Type B pancreatic cell (in vitro differentiated cells): ENCODE measurements around the gene MIR17HG. TPM values are rescaled to one million over a fixed set of nuclear protein-coding genes. Genes with fewer than 3 reads are reported as not detected.

ENCODE experiments used
- DNase-seq: peaks from one replicate; pipeline ENCODE4 v3.0.0; 2021; ENCODE audit warnings: mixed read lengths; ENCODE audit not compliant: unreplicated experiment; ENCODE audit errors: extremely low spot score
- H3K27ac Mint-ChIP-seq: 2 replicates; pipeline ENCODE4 v1.8.0; 2021; ENCODE audit warnings: mild to moderate bottlenecking, mixed read lengths
- H3K27me3 Mint-ChIP-seq: 2 replicates; pipeline ENCODE4 v1.8.0; 2021; ENCODE audit warnings: mixed read lengths
- H3K36me3 Mint-ChIP-seq: 2 replicates; pipeline ENCODE4 v1.8.0; 2021; ENCODE audit warnings: mixed read lengths
- H3K4me1 Mint-ChIP-seq: one replicate; pipeline ENCODE4 v1.8.0; 2021; ENCODE audit warnings: mixed read lengths; ENCODE audit not compliant: unreplicated experiment
- H3K4me3 Mint-ChIP-seq: 2 replicates; pipeline ENCODE4 v1.8.0; 2021; ENCODE audit warnings: mild to moderate bottlenecking, mixed read lengths
- H3K9me3 Mint-ChIP-seq: 2 replicates; pipeline ENCODE4 v1.8.0; 2021; ENCODE audit warnings: mixed read lengths
- total RNA-seq: library from RNA; stranded (reverse); gene quantifications from 2 replicates; pipeline ENCODE4 v1.2.1, GENCODE V29; 2021; ENCODE audit warnings: low replicate concordance
- TF ChIP-seq, protein P1 (sequence below): fragments of 200-600 bp; sonication (generic); conservative IDR thresholded peaks from 2 replicates; pipeline ENCODE4 v1.5.0; 2021; ENCODE audit warnings: antibody characterized with exemption, mild to moderate bottlenecking

Gene MIR17HG
- total RNA-seq, 1 donor from 2014 or later, result 21.8 TPM

DNA sequence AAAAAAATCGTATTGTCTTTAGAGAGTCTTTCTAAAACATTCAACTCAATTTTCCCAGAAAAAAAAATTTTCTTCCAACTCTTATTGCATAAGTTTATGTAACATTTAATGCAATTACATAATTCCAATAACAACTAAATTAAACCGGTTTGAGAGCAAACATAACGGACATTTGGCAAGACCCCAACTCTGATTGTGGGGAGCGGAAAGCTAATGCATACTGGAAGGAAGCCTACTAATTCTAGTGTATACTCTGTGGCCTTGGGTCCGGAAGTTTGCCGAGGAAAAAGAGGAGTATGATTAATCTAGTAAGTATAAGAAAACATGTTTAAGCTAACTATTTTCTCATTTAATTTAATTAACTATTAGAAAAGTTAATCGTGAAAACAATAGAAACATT lies 21.3 kb upstream of the MIR17HG start:
- DNase-seq, result no peak
- Mint-ChIP-seq H3K4me1 (no peaks in the 10 kb centered on the region), H3K27ac (no peak overlapping the region), H3K4me3 (no peak overlapping the region), H3K9me3 (no peaks in the 10 kb centered on the region), H3K27me3 (no peaks in the 10 kb centered on the region), H3K36me3 (no peaks in the 10 kb centered on the region)
- TF ChIP-seq, protein P1, sequence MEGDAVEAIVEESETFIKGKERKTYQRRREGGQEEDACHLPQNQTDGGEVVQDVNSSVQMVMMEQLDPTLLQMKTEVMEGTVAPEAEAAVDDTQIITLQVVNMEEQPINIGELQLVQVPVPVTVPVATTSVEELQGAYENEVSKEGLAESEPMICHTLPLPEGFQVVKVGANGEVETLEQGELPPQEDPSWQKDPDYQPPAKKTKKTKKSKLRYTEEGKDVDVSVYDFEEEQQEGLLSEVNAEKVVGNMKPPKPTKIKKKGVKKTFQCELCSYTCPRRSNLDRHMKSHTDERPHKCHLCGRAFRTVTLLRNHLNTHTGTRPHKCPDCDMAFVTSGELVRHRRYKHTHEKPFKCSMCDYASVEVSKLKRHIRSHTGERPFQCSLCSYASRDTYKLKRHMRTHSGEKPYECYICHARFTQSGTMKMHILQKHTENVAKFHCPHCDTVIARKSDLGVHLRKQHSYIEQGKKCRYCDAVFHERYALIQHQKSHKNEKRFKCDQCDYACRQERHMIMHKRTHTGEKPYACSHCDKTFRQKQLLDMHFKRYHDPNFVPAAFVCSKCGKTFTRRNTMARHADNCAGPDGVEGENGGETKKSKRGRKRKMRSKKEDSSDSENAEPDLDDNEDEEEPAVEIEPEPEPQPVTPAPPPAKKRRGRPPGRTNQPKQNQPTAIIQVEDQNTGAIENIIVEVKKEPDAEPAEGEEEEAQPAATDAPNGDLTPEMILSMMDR, result no peak

DNA sequence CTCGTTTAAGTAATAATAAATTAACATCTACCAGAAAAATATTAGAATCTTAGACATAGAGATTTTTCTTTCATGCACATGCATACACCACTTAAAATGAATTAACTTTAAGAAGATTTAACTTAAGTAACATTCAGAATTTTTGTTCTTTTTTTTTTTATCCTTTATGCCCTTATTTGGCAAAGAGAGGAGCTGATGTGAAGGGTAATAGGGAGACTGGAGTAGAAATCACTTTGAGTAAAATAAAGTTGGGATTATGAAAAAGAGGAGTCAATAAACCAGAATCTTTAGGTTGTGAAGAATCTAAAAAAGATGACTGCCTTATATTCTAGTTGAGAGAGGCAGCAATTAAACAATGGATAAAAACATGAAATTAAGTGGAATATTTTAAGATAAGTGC lies 18.8 kb upstream of the MIR17HG start:
- peaks cover under 1% of the 10 kb centered on the region for H3K27me3 Mint-ChIP-seq
- no peak overlapping the region for H3K4me3 Mint-ChIP-seq
- H3K9me3 Mint-ChIP-seq, result no peaks in the 10 kb centered on the region
- no peaks in the 10 kb centered on the region for H3K4me1 Mint-ChIP-seq
- DNase-seq, result no peak
- TF ChIP-seq, protein P1, result no peak
- no peaks in the 10 kb centered on the region for H3K36me3 Mint-ChIP-seq
- no peak overlapping the region for H3K27ac Mint-ChIP-seq

DNA sequence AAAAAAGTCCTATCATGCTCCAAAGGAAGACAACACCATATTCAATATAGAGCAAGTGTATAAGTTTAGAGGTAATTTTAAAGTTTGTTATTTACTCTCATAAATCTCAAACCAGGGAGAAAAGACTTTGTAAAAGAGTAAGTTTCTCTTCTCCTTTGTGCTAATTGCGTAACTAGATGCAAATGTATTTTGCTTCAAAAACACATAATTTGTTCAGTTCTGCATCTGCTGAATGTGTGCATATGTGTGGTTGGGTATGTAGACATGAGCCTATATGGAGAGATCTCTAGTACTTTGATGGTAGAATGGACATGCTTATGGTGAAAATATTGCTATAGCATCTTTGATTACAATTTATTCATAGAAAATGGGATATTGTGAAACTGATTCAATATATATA lies 17.8 kb upstream of the MIR17HG start:
- Mint-ChIP-seq H3K27me3 (peaks cover 5% of the 10 kb centered on the region), H3K4me1 (no peaks in the 10 kb centered on the region), H3K27ac (no peak overlapping the region), H3K4me3 (no peak overlapping the region), H3K36me3 (no peaks in the 10 kb centered on the region), H3K9me3 (no peaks in the 10 kb centered on the region)
- DNase-seq, result no peak
- TF ChIP-seq, protein P1, result no peak

DNA sequence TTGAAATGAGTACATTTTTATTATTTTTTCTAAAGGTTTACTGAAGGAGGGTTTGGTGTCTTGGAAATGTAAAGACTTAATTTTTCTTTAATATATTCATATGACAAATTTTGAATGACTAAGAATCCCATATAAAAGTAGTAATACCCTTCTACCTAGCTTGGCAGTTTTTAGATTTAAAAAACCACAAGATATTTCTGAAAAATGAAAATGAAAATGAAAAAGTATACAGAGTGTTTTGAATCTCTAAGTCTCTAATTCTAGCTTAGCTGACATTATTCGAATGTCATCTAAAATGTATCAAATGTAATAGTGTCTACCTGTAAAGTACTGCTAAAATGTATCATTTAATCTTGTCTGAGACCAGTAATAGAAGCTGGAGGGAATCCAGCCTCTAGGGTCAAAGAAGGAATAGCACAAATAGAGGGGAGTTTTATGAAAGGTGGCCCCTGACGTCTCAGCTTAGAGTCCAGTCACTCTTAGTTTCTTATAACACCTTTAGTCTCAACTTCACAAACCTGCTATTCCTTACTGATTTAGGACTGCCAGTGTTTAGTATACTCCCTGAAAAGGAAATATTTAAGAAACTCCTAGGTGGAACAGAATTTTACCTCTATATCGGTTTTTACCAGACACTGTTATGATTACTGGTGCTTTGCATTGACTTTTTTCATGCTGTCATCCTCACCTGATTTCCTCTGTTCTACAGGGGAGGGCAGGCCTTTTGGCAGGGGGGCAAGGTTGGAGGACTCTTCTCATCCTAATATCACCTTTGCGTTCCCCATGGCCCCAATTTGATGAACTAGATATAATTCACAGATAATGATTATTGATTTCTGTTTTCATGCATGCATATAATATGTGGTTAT lies 16.2 kb upstream of the MIR17HG start:
- Mint-ChIP-seq H3K9me3 (no peaks in the 10 kb centered on the region), H3K27me3 (peaks cover 5% of the 10 kb centered on the region), H3K36me3 (no peaks in the 10 kb centered on the region), H3K4me1 (no peaks in the 10 kb centered on the region), H3K4me3 (no peak overlapping the region), H3K27ac (no peak overlapping the region)
- no peak for DNase-seq
- TF ChIP-seq, protein P1, result no peak

DNA sequence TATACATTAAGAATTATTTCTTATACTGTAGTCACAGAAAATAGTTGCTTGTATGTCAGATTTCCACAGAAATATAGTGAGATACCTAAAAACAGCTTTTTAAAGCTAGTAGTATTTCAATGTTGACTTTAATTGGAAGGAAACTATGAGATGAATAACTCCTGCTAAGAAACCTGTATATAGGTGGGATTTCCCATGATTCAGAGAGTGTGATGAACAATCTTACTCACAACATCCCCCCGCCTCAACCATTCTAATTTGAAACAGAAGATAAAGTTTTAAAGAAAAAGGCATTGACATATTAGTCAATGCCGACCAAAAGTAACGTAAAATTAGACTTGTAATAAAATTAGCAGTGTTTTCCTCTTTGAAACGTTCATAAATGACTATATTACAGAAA lies 1.4 kb upstream of the MIR17HG start:
- DNase-seq, result no peak
- peaks cover 19% of the 10 kb centered on the region for H3K4me1 Mint-ChIP-seq
- H3K36me3 Mint-ChIP-seq, result peaks cover 18% of the 10 kb centered on the region
- H3K4me3 Mint-ChIP-seq, result peak overlapping the region; percentile 20
- TF ChIP-seq, protein P1, result no peak
- peaks cover 21% of the 10 kb centered on the region for H3K27me3 Mint-ChIP-seq
- H3K27ac Mint-ChIP-seq, result no peak overlapping the region
- no peaks in the 10 kb centered on the region for H3K9me3 Mint-ChIP-seq
